ENCODE measurements around the gene TUBGCP5. TPM values are rescaled to one million over a fixed set of nuclear protein-coding genes. Genes with fewer than 3 reads are reported as not detected.

The TUBGCP5 gene
- total RNA-seq, 2 experiments from 2014 or later: 11.6 to 12.3 TPM

- Mint-ChIP-seq H3K4me3 (no peak overlapping the region), H3K27me3 (ENCODE audit: low read depth) (peaks cover 6% of the 10 kb centered on the region), H3K9me3 (no peaks in the 10 kb centered on the region), H3K4me1 (ENCODE audit: low read depth) (no peaks in the 10 kb centered on the region), H3K27ac (no peak overlapping the region), H3K36me3 (ENCODE audit: low read depth) (no peaks in the 10 kb centered on the region)
- CTCF ChIA-PET: interaction anchor here (0.6 kb wide), 1 partner anchor 95 kb away, joined by 5 read pairs; no protein-coding TSS in a partner anchor
- DNase-seq: no peak
- intact Hi-C loops (cut with micrococcal nuclease): no loop called here
These were observed 84.4 kb downstream of the TUBGCP5 start for GRCh38 chr15:22954798-22955543.

GRCh38 chr15:22954326-22954725 lies 85.0 kb downstream of the TUBGCP5 start:
- no peak overlapping the region for H3K4me3 Mint-ChIP-seq
- H3K36me3 Mint-ChIP-seq (ENCODE audit: low read depth): no peaks in the 10 kb centered on the region
- H3K27me3 Mint-ChIP-seq (ENCODE audit: low read depth): peaks cover 6% of the 10 kb centered on the region
- H3K27ac Mint-ChIP-seq: no peak overlapping the region
- DNase-seq: no peak
- CTCF ChIA-PET: interaction anchor here (0.6 kb wide), 1 partner anchor 95 kb away, joined by 5 read pairs; no protein-coding TSS in a partner anchor
- no peaks in the 10 kb centered on the region for H3K9me3 Mint-ChIP-seq
- peaks cover under 1% of the 10 kb centered on the region for H3K4me1 Mint-ChIP-seq (ENCODE audit: low read depth)
- intact Hi-C loops (cut with micrococcal nuclease): no loop called here

DNA sequence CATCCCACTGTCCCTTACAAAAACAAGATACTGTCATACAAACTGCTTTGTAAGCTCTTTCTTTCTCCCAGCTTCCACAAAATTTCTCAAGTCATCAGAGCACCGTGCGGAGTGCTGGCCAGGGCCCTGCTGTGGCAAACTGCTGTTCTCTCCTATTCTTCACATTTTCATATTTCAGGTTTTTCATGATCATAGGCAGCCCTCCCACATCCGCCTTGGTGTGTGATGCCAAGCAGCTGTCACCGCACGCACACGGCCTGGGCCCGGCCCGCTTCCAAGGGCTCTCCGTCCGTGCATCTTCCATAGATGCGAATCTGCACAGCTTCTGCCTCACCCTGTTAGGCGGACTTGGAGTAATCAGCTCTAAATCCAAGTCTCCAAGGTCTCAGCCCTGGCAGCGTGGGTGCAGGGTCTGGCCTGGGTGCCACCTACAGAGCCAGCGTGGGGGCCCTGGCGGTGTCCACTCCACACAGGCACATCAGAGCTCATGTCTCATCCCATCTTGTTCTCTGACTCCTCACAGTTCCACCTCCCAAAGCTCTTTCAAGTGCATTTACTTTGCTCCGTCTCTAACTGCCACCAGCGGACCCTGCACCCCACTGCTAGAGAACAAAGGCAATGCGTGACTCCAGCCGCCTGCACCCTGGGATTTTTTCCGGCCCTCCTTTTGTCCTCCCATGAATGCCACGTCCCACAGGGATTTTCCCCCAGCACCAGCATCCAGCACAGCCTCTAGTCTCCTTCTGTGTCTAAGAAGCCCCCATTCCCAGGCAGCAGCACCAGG lies 86.4 kb downstream of the TUBGCP5 start:
- CTCF ChIA-PET: no interaction called here
- Mint-ChIP-seq H3K27me3 (ENCODE audit: low read depth) (peaks cover 18% of the 10 kb centered on the region), H3K4me1 (ENCODE audit: low read depth) (peaks cover 10% of the 10 kb centered on the region), H3K36me3 (ENCODE audit: low read depth) (no peaks in the 10 kb centered on the region), H3K27ac (no peak overlapping the region), H3K9me3 (no peaks in the 10 kb centered on the region), H3K4me3 (no peak overlapping the region)
- DNase-seq: no peak
- intact Hi-C loops (cut with micrococcal nuclease): no loop called here

- intact Hi-C loops (cut with micrococcal nuclease): no loop called here
- CTCF ChIA-PET: no interaction called here
- DNase-seq: no peak
- Mint-ChIP-seq H3K9me3 (no peaks in the 10 kb centered on the region), H3K4me3 (no peak overlapping the region), H3K4me1 (ENCODE audit: low read depth) (peaks cover 10% of the 10 kb centered on the region), H3K27me3 (ENCODE audit: low read depth) (peaks cover 26% of the 10 kb centered on the region), H3K27ac (no peak overlapping the region), H3K36me3 (ENCODE audit: low read depth) (no peaks in the 10 kb centered on the region)
These were observed 87.7 kb downstream of the TUBGCP5 start for GRCh38 chr15:22951381-22952280.

DNA sequence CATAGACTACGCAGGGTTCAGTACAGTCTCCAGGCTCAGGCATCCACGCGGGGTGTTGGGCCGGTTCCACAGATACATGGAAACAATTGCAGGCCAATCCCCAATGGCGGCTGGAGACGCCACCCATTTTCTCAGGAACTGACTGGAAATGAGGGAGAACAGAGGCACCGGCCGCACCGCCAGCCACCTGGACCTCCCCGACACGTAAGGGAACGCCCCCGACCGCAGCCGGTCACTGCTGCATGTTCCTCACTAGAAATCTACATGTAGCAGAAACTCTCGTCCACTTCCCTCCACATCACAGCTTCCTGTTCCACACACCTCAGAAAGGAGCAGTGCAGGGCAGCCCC lies 88.4 kb downstream of the TUBGCP5 start:
- no peak overlapping the region for H3K4me3 Mint-ChIP-seq
- peaks cover 26% of the 10 kb centered on the region for H3K27me3 Mint-ChIP-seq (ENCODE audit: low read depth)
- CTCF ChIA-PET: no interaction called here
- H3K27ac Mint-ChIP-seq: no peak overlapping the region
- no peak for DNase-seq
- intact Hi-C loops (cut with micrococcal nuclease): no loop called here
- H3K4me1 Mint-ChIP-seq (ENCODE audit: low read depth): peaks cover 10% of the 10 kb centered on the region
- no peaks in the 10 kb centered on the region for H3K36me3 Mint-ChIP-seq (ENCODE audit: low read depth)
- no peaks in the 10 kb centered on the region for H3K9me3 Mint-ChIP-seq

- peaks cover 26% of the 10 kb centered on the region for H3K27me3 Mint-ChIP-seq (ENCODE audit: low read depth)
- H3K27ac Mint-ChIP-seq: no peak overlapping the region
- no peaks in the 10 kb centered on the region for H3K9me3 Mint-ChIP-seq
- H3K36me3 Mint-ChIP-seq (ENCODE audit: low read depth): no peaks in the 10 kb centered on the region
- CTCF ChIA-PET: no interaction called here
- intact Hi-C loops (cut with micrococcal nuclease): no loop called here
- H3K4me1 Mint-ChIP-seq (ENCODE audit: low read depth): peaks cover 10% of the 10 kb centered on the region
- DNase-seq: no peak
- no peak overlapping the region for H3K4me3 Mint-ChIP-seq
These were observed 88.9 kb downstream of the TUBGCP5 start for GRCh38 chr15:22950256-22950990.

Other genes with a start within 250 kb of the TUBGCP5 start
- gene NIPA2, start 200.9 kb downstream of the TUBGCP5 start, total RNA-seq: 10 to 100 TPM; 47.0 to 47.9 TPM
- gene CYFIP1, start 59.2 kb downstream of the TUBGCP5 start, total RNA-seq: 10 to 100 TPM; 34.0 to 35.1 TPM
- not detected for gene GOLGA6L1, start 97.3 kb upstream of the TUBGCP5 start, total RNA-seq

All from activated naive CD4-positive, alpha-beta T cell treated with anti-CD3 and anti-CD28 coated beads for 36 hours (primary cell).